SH-SY5Y (cell line): Measurements from ENCODE around the gene AOC3.

Source experiments
- GATA2 ChIP-seq: IDR thresholded peaks from 2 replicates; pipeline ENCODE4 v1.6.1; 2011; ENCODE audit warnings: mild to moderate bottlenecking, low read depth, low read length
- GATA3 ChIP-seq: IDR thresholded peaks from 2 replicates; pipeline ENCODE4 v1.6.1; 2011; ENCODE audit warnings: low read depth, mild to moderate bottlenecking, low read length, moderate library complexity

DNA sequence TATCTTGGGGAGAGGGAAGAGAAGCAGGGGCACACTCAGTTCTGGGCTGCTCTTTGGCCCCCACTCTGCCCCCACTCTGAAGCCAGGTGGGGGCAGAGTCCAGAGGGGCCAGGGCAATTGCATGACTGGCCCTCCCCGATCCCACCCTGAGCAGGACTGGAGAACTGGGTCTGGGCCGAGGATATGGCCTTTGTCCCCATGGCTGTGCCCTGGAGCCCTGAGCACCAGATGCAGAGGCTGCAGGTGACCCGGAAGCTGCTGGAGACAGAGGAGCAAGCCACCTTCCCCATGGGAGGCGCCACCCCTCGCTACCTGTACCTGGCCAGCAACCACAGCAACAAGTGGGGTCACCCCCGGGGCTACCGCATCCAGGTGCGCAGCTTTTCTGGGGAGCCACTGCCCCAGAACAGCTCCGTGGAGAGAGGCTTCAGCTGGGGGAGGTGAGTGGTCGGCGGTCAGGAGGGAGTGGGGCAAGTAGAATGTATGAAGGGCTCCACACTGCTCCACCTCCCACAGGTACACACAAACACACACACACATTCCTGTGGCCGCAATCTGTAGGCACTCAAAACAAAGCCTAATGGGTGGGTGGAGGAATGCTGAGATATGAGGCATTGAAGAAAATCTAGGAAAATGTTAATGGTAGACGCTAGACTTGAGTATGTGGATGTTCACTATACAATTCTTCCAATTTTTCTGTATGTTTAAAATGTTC is 21.4 kb downstream of the AOC3 start:
- TF ChIP-seq GATA3 (no peak), GATA2 (no peak)
